B cell (primary cell): ENCODE results near the gene CRYGN.

Source experiments
- EZH2 ChIP-seq: IDR thresholded peaks from 2 replicates; pipeline ENCODE4 v1.6.1; 2012; ENCODE audit warnings: borderline replicate concordance, low read depth, mild to moderate bottlenecking, moderate library complexity, low read length; ENCODE audit not compliant: insufficient read depth, poor library complexity, severe bottlenecking
- TF ChIP-seq, protein P1 (sequence below): fragments of 200-600 bp; IDR thresholded peaks from one replicate; pipeline ENCODE4 v1.8.0; 2022; ENCODE audit warnings: antibody characterized with exemption, mild to moderate bottlenecking

DNA sequence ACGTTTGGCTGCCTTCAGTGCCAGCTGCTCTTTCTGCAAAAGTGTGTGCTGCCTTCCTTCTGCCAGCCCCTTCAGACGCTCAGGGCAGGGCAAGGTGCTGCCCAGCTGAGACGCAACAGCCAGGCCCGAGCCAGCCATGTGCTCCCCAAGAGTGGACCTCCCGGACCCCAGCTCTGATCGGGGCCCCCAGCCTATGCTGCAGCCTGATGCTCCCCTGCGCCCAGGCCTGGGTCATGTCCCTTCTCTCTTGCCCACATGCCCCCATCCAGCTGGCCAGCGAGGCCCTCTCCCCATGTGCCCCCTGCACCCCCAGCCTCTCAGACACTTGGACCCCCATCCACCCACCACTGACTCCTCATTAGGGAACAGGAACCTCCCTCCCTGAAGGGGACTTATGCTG is 47.9 kb downstream of the CRYGN start:
- no peak for TF ChIP-seq EZH2
- TF ChIP-seq, protein P1, sequence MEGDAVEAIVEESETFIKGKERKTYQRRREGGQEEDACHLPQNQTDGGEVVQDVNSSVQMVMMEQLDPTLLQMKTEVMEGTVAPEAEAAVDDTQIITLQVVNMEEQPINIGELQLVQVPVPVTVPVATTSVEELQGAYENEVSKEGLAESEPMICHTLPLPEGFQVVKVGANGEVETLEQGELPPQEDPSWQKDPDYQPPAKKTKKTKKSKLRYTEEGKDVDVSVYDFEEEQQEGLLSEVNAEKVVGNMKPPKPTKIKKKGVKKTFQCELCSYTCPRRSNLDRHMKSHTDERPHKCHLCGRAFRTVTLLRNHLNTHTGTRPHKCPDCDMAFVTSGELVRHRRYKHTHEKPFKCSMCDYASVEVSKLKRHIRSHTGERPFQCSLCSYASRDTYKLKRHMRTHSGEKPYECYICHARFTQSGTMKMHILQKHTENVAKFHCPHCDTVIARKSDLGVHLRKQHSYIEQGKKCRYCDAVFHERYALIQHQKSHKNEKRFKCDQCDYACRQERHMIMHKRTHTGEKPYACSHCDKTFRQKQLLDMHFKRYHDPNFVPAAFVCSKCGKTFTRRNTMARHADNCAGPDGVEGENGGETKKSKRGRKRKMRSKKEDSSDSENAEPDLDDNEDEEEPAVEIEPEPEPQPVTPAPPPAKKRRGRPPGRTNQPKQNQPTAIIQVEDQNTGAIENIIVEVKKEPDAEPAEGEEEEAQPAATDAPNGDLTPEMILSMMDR, result no peak
